Endothelial cell of umbilical vein (primary cell): ENCODE results near the gene PRR11. TPM values are rescaled to one million over a fixed set of nuclear protein-coding genes. Genes with fewer than 3 reads are reported as not detected.

Experiments
- BruUV-seq: library from RNA; stranded (reverse); fragments of 400-500 nt; replicated peaks from 2 replicates; lab custom pipeline; 2021; lab: Mats Ljungman, UMichigan
- CTCF ChIA-PET: fragments of 300-600, 350-600 bp; sonication (Branson Sonifier 250); formaldehyde crosslinking; loops from one replicate; lab custom pipeline; 2021; ENCODE audit warnings: antibody characterized with exemption, inconsistent platforms; lab: Charles Lee
- POLR2A ChIA-PET: fragments of 300-600, 350-600 bp; sonication (Branson Sonifier 250); formaldehyde crosslinking; loops from one replicate; lab custom pipeline; 2021; ENCODE audit warnings: antibody characterized with exemption, inconsistent platforms; lab: Charles Lee
- DNase-seq: peaks from one replicate; pipeline ENCODE4 v3.0.0-alpha.2; 2011; ENCODE audit warnings: low read depth, low spot score
- FAIRE-seq: peaks from 2 replicates; lab custom pipeline; 2011; peaks lifted over from hg19 to GRCh38; lab: Jason Lieb, UNC
- H2AFZ ChIP-seq: 2 replicates; pipeline ENCODE4 v1.6.0; 2012; ENCODE audit warnings: low read depth, low read length, control low read depth, inconsistent platforms
- H3K27ac ChIP-seq: 2 replicates; pipeline ENCODE4 v1.5.1; 2011; ENCODE audit warnings: low read depth, mild to moderate bottlenecking, control low read depth, low read length, moderate library complexity; ENCODE audit not compliant: insufficient read depth
- H3K27me3 ChIP-seq, 2 experiments: 2 replicates each; pipeline versions ENCODE4 v1.6.0 to v1.6.1; 2011; ENCODE audit warnings: low read length in 2 of 2, mixed read lengths in 1 of 2; ENCODE audit not compliant: control insufficient read depth in 2 of 2, insufficient read depth in 2 of 2
- H3K36me3 ChIP-seq, 2 experiments: 2 replicates in 1 of 2; 3 replicates in 1 of 2; pipeline ENCODE4 v1.5.1; 2011; ENCODE audit warnings: low read length in 2 of 2, mild to moderate bottlenecking in 1 of 2, moderate library complexity in 1 of 2; ENCODE audit not compliant: control insufficient read depth in 2 of 2, insufficient read depth in 2 of 2; ENCODE audit errors: extremely low read depth in 1 of 2
- H3K4me1 ChIP-seq: 3 replicates; pipeline ENCODE4 v1.5.1; 2011; ENCODE audit warnings: mild to moderate bottlenecking, low read length; ENCODE audit not compliant: control insufficient read depth, insufficient read depth; ENCODE audit errors: extremely low read depth
- H3K4me2 ChIP-seq: 2 replicates; pipeline ENCODE4 v1.6.1; 2011; ENCODE audit warnings: low read length, control low read depth, mixed read lengths; ENCODE audit not compliant: insufficient read depth
- H3K4me3 ChIP-seq, 3 experiments: fragments of 200-600 bp in 1 of 3; sonication (generic), shearing (Covaris generic) in 1 of 3; replicated peaks in 1 of 3; 2 replicates each; pipeline ENCODE4 v1.5.1; 2011 to 2016; ENCODE audit warnings: control low read depth in 3 of 3, low read length in 3 of 3, mild to moderate bottlenecking in 2 of 3, inconsistent platforms in 1 of 3, low read depth in 1 of 3, moderate library complexity in 1 of 3; ENCODE audit not compliant: insufficient read depth in 1 of 3
- H3K79me2 ChIP-seq: 2 replicates; pipeline ENCODE4 v1.6.0; 2012; ENCODE audit warnings: low read length, inconsistent platforms; ENCODE audit not compliant: control insufficient read depth, insufficient read depth
- H3K9ac ChIP-seq: replicated peaks from 2 replicates; pipeline ENCODE3; 2011; ENCODE audit warnings: low read length, control low read depth; ENCODE audit not compliant: insufficient read depth; ENCODE audit errors: extremely low read depth
- H3K9me1 ChIP-seq: replicated peaks from 3 replicates; pipeline ENCODE4 v1.6.0; 2011; ENCODE audit warnings: mild to moderate bottlenecking, low read length; ENCODE audit not compliant: control insufficient read depth, insufficient read depth; ENCODE audit errors: extremely low read depth
- H3K9me3 ChIP-seq: replicated peaks from 2 replicates; pipeline ENCODE4 v1.5.1; 2012; ENCODE audit warnings: low read length, inconsistent platforms; ENCODE audit not compliant: control insufficient read depth, insufficient read depth
- H4K20me1 ChIP-seq: replicated peaks from 2 replicates; pipeline ENCODE3; 2011; ENCODE audit warnings: mild to moderate bottlenecking, low read length; ENCODE audit not compliant: control insufficient read depth, insufficient read depth; ENCODE audit errors: extremely low read depth
- CTCF ChIP-seq, 2 donors: IDR thresholded peaks; 1 replicate in 1 of 2; 2 replicates in 1 of 2; pipeline ENCODE4 v1.5.1; 2011; ENCODE audit warnings: low read length in 2 of 2, mild to moderate bottlenecking in 2 of 2, moderate library complexity in 2 of 2, control low read depth in 1 of 2, inconsistent platforms in 1 of 2, low read depth in 1 of 2; ENCODE audit not compliant: insufficient read depth in 1 of 2; ENCODE audit errors: extremely low read depth in 1 of 2
- EZH2 ChIP-seq: IDR thresholded peaks from 2 replicates; pipeline ENCODE4 v1.6.1; 2012; ENCODE audit warnings: borderline replicate concordance, low read depth, mild to moderate bottlenecking, moderate library complexity, low read length, inconsistent platforms; ENCODE audit not compliant: severe bottlenecking
- FOS ChIP-seq: IDR thresholded peaks from 2 replicates; pipeline ENCODE4 v1.6.1; 2011; ENCODE audit warnings: mild to moderate bottlenecking, low read length, moderate library complexity, borderline replicate concordance; ENCODE audit not compliant: insufficient read depth
- GATA2 ChIP-seq: IDR thresholded peaks from 2 replicates; pipeline ENCODE4 v1.7.0; 2011; ENCODE audit warnings: low read depth, mild to moderate bottlenecking, moderate library complexity, mixed read lengths, low read length; ENCODE audit not compliant: insufficient read length, insufficient read depth
- JUN ChIP-seq: IDR thresholded peaks from 2 replicates; pipeline ENCODE4 v1.6.1; 2011; ENCODE audit warnings: borderline replicate concordance, low read depth; ENCODE audit not compliant: insufficient read length, insufficient read depth
- MAX ChIP-seq: IDR thresholded peaks from 2 replicates; pipeline ENCODE4 v1.6.1; 2011; ENCODE audit not compliant: insufficient read depth, insufficient read length
- MYC ChIP-seq: IDR thresholded peaks from one replicate; pipeline ENCODE4 v1.6.1; 2011; ENCODE audit warnings: mild to moderate bottlenecking, low read depth, low read length
- POLR2A ChIP-seq: IDR thresholded peaks from 2 replicates; pipeline ENCODE4 v1.6.1; 2012; ENCODE audit warnings: low read depth, mild to moderate bottlenecking, control low read depth, low read length
- POLR2AphosphoS5 ChIP-seq: IDR thresholded peaks from 2 replicates; pipeline ENCODE4 v1.6.1; 2012; ENCODE audit warnings: low read depth, mild to moderate bottlenecking, control low read depth, low read length, moderate library complexity; ENCODE audit not compliant: insufficient read depth
- dilution Hi-C: fragments of 300-500 bp; cut with MboI; formaldehyde crosslinking; loops from one replicate; pipeline ENCODE4 v1.15.0; 2019; ENCODE audit warnings: low sequenced_read_pairs; ENCODE audit not compliant: extremely low pct_ligation_motif_present
- intact Hi-C: fragments of 100-400 bp; cut with micrococcal nuclease; formaldehyde crosslinking; loops from one replicate; pipeline ENCODE4 v1.10.0; 2022
- polyA plus RNA-seq, 4 experiments: library from polyadenylated mRNA; depleted of rRNA in 3 of 4; stranded (reverse) in 3 of 4; unstranded in 1 of 4; fragments of >200 nt; gene quantifications; 2 replicates each; pipeline versions ENCODE4 v1.2.1 to v1.2.3, GENCODE V29; 2011 to 2012; ENCODE audit warnings: missing spikeins in 1 of 4
- total RNA-seq: library from RNA; stranded (reverse); gene quantifications from 2 replicates; pipeline ENCODE4 v1.2.3, GENCODE V29; 2021

PRR11 gene
- total and polyA plus RNA-seq, 2 donors (not counting 3 experiments of a cell fraction or from before 2014, with no cell fraction given), result 28.8 to 86.3 TPM

GRCh38 chr17:59230764-59231163 lies 75.2 kb downstream of the PRR11 start:
- TF ChIP-seq JUN, result no peak
- no peak for TF ChIP-seq CTCF (IDR thresholded peaks at IDR 0.05; ENCODE audit: extremely low read depth in 1 of 2, insufficient read depth in 1 of 2, low read depth in 1 of 2, low read length in 2 of 2)
- TF ChIP-seq FOS, result no peak
- no peak for TF ChIP-seq POLR2AphosphoS5
- TF ChIP-seq MYC, result no peak
- no peak for TF ChIP-seq EZH2
- TF ChIP-seq MAX, result no peak
- TF ChIP-seq GATA2, result no peak
- TF ChIP-seq POLR2A, result no peak
- dilution Hi-C loops (no loop called here), intact Hi-C loops (no loop called here)
- Histone ChIP-seq H3K9me1 (no peaks in the 10 kb centered on the region), H3K36me3 (no peaks in the 10 kb centered on the region), H3K27ac (no peak overlapping the region), H2AFZ (no peak overlapping the region), H3K27me3 (no peaks in the 10 kb centered on the region), H3K79me2 (no peaks in the 10 kb centered on the region), H3K4me1 (no peaks in the 10 kb centered on the region), H4K20me1 (no peaks in the 10 kb centered on the region), H3K4me2 (no peak overlapping the region), H3K4me3 (no peak overlapping the region), H3K9ac (no peak overlapping the region), H3K9me3 (no peaks in the 10 kb centered on the region)
- ChIA-PET POLR2A (no interaction called here), CTCF (no interaction called here)
- no peak for DNase-seq
- BruUV-seq, result no TSS peak
- FAIRE-seq, result no peak
